Measurements from ENCODE around the gene CHMP4A. TPM values are rescaled to one million over a fixed set of nuclear protein-coding genes. Genes with fewer than 3 reads are reported as not detected.

CHMP4A gene
- total RNA-seq, 1 experiment from 2014 or later: 20.0 TPM

DNA sequence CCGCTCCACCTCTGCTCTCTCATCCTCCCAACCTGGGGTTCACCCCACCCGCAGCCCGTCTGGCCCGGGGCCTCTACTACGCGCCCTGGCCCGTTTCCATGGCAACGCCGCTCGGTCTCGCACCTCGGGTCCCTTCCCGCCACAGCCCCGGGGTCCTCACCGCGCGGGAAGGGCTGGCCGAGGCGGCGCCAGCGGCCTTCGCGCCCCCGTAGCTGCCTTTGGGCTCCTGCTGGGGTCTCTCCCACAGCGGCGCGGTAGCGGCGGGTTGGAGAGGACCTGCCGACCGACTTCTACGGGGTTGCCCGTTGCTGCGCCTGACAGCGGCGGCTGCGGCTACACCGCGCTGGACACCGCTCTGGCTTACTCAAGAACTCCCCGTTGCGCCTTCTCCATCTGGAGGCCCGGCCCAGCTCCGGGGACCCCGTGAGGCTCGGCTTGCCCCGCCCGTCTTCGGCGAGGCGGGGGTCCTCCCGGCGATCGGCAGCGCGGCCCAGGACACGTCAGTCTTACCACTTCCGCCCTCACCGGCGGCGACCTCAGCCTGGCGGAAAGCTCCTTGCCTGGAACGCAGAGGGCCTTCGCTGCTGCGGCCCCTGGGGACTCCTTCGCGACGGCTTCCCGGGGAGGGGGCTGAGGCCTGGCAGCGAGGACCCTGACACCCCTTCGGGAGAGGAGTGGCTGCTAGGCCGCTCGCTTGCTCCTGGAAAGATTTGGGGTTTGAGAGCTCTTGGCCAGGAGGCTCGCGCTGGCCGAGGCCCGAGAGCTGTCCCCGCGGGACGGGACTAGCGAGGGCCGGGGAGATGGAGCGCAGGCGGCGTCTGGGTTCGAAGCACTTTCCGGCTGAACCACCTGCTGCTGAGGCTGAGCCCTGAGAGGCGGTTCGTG, 17.9 kb downstream of the CHMP4A start, which contains the start of gene TM9SF1:
TSS of gene TM9SF1 (minus strand) at position 256 of the 885 bp plus-strand sequence. CDS start 422 bp downstream, outside the sequence.
- Histone ChIP-seq H3K36me3 (peaks cover 3% of the 10 kb centered on the region; the same call in 1 of the 2 replicates), H3K27me3 (no peaks in the 10 kb centered on the region), H3K4me3 (peak within 1 kb of the TSS; percentile 82), H3K9me3 (no peaks in the 10 kb centered on the region)
- peak; percentile 83 for DNase-seq

DNA sequence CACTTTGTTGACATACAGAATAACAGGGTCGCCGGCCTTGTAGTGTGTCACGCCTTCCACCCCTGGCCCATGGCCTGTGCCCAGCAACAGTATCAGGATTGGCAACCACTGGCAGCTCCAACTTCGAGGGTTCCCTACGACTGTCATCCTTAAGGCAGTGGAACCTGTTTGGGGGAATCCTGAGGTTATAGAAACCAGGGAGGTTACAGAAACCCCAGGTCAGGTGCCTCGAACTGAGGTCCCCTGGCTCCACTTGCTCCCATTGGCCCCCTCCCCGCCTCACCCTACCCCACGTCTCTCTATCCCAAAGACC, 18.5 kb downstream of the CHMP4A start:
- H3K27me3 ChIP-seq: no peaks in the 10 kb centered on the region
- H3K36me3 ChIP-seq: peaks cover 3% of the 10 kb centered on the region
- no peak for DNase-seq
- peak overlapping the region; percentile 82 for H3K4me3 ChIP-seq
- no peaks in the 10 kb centered on the region for H3K9me3 ChIP-seq

DNA sequence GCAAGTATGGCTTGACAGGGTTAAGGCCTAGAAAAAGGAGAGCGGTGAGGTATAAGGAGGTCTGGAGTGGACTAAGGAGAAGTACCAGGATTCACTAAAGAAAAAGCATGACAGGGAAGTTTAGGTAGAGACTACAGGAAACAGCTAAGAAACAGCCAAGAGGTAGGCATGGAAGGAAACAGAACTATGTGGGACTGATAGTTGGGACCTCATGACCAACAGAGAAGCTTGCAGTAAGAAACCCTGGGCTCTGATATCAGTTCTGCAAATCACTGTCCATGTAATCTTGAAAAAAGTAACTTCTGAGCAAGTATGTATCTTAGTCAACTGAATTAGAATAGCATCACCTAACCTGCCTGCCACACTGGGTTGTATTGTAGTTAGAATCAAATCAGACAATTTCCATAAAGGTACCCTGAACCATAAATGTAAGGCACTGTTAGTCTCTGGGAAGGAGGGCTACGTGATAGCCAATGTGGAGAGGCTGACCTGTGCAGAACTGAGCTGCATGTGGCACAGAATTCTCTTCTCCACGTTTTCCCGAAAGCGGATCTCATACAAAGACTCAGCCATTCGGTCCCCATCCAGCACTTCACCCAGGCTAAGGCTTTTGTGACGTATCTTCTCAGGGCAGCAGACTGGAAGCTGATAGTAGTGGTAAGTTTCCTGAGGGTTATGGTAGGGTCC, 19.0 kb downstream of the CHMP4A start:
- Histone ChIP-seq H3K36me3 (peaks cover 3% of the 10 kb centered on the region), H3K9me3 (no peaks in the 10 kb centered on the region), H3K27me3 (no peaks in the 10 kb centered on the region), H3K4me3 (peak overlapping the region; percentile 82)
- no peak for DNase-seq

DNA sequence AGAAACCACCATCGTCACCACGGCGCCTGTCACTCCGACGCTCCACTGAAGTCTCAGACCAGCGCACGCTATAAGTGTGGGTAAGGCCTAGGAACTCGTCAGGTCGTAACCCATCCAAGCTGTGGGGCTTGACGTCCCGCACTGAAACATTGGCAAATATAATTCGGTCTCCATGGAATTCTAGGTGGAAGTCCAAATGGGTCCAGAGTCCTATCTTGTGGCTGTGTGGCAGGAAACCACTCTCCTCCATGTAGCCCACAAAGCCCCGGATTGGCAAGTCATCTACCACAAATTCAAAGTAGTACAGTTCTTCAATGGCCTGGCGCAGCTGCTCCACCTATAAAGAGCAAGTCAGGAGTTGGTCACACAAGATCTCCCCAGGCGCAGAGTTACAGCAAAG, 20.4 kb downstream of the CHMP4A start:
- no peaks in the 10 kb centered on the region for H3K27me3 ChIP-seq
- no peak overlapping the region for H3K4me3 ChIP-seq
- H3K9me3 ChIP-seq: no peaks in the 10 kb centered on the region
- peaks cover 6% of the 10 kb centered on the region for H3K36me3 ChIP-seq
- DNase-seq: no peak

DNA sequence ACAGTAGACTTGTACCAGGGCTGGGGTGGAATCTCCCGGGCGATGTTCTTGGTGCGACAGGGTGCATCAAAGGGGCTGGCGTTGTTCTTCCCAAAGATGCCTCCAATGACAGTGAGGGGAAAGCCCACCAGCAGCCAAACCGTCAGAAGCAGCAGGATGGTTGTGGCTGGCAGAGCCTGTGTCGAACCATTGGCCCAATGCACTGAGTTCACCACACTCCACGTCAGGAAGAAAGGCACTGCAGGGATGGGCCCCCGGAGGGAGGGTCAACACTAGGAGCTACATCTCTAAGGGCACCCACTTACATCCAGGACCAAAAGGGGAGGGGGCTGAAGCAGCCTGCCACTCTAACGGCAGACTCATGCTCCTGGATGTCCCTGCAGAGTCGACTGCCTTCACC, 22.9 kb downstream of the CHMP4A start:
- Histone ChIP-seq H3K4me3 (no peak overlapping the region), H3K36me3 (peaks cover 27% of the 10 kb centered on the region), H3K27me3 (no peaks in the 10 kb centered on the region)

DNA sequence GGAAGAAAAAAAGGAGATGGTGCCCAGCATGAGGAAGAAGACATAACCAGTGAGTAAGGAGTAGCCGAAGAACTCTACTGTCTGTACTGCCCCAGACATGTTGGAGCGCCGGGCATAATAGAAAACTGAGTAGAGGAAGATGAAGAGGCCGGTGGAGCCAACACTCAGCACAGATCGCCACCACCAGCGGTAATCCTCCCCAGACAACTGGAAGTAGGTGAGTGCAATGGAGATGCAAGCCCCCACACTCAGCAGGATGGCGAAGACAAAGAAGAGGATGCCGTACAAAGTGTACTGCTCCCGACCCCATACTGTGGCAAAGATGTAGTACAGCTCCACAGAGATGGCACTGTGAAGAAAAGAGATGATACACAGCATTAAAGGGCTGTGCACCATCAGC, 23.8 kb downstream of the CHMP4A start:
- no peaks in the 10 kb centered on the region for H3K9me3 ChIP-seq
- peak overlapping the region; percentile 85 for H3K4me3 ChIP-seq
- no peaks in the 10 kb centered on the region for H3K27me3 ChIP-seq
- DNase-seq: no peak
- peaks cover 34% of the 10 kb centered on the region for H3K36me3 ChIP-seq

More for the DNA sequence above, 22.9 kb downstream of the CHMP4A start:
- DNase-seq: no peak
- no peaks in the 10 kb centered on the region for H3K9me3 ChIP-seq

DNA sequence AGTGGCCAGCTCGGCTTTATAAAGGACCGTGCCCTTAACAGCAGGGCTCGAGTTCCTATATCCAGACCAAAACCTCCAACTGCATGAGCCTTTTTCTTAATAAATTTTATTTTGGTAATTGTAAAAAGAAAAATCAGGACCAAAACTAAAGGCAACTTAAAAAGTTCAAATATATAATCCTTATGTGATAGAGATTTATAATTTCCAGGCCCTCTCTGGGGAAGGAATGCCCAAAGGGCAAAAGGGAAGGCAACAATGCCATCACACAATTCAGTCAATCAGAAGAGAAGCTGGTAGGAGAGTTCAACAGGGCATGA, 24.3 kb downstream of the CHMP4A start:
- Histone ChIP-seq H3K9me3 (no peaks in the 10 kb centered on the region), H3K27me3 (no peaks in the 10 kb centered on the region), H3K36me3 (peaks cover 35% of the 10 kb centered on the region), H3K4me3 (peak overlapping the region; percentile 85)
- DNase-seq: no peak

DNA sequence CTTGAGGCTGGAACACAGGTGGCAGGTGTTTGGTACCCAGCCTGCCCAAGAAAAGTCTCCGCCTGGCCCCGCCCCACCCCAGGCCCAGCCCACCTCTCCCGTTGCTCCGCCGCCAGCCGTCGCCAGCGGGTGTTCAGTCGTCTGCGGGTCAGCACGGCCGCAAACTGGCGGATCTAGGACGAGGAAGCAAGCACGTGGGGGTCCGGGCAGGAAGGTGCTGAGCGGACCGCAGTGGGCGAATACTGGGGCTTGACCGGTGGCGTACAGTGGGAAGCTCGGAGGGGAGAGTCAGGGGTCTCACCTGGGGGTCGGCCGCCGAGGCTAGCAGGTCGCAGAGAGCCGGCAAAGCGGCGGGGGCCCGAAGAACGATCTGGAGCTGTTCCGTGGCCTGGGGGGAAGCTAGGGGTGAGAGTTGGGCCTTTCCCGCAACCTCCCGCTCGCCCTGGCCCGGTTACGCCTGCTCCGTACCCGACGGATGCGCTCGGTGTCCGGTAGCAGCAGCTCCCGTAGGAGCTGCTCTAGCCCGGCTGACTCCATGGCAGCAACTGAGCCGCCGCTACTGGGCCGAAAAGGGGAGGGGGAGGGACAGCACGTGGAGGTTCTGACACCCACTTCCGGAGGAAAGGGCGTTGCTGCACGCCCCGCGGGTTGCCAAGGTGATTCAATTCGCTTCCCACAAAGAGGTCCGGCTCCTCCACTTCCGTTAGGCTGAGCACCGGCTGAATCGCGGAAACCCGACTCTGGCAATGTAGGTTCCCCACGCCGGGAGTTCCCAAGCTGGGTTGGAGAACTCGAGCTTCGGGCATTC, 24.8 kb downstream of the CHMP4A start, which contains the start of gene IPO4:
TSS of gene IPO4 (minus strand) at position 566 of the 808 bp plus-strand sequence. CDS start at position 537, 29 bp downstream.
- H3K27me3 ChIP-seq: no peaks in the 10 kb centered on the region
- DNase-seq: peak; percentile 95
- H3K9me3 ChIP-seq: no peaks in the 10 kb centered on the region
- peaks cover 35% of the 10 kb centered on the region for H3K36me3 ChIP-seq
- H3K4me3 ChIP-seq: peak within 1 kb of the TSS; percentile 85

DNA sequence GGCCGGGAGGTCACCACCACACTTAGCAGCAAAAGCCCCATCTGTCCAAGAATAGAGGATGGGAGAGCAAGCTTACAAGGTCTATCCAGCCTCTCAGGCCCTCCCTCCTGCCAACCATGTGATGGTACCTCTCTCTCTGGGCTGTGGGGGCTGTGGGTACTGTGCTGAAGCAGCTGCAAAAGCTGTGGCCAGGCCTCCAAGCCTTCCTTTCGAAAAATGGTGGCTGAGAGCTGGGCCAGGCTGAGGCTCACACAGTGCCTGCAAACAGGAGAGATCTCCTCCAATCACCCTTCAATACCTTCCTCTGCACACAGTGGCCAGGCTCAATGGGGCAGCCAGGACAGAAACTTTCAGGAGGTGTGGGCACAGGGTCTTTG, 25.8 kb downstream of the CHMP4A start:
- Histone ChIP-seq H3K36me3 (peaks cover 35% of the 10 kb centered on the region), H3K4me3 (peak overlapping the region; percentile 85)
- no peak for DNase-seq

DNA sequence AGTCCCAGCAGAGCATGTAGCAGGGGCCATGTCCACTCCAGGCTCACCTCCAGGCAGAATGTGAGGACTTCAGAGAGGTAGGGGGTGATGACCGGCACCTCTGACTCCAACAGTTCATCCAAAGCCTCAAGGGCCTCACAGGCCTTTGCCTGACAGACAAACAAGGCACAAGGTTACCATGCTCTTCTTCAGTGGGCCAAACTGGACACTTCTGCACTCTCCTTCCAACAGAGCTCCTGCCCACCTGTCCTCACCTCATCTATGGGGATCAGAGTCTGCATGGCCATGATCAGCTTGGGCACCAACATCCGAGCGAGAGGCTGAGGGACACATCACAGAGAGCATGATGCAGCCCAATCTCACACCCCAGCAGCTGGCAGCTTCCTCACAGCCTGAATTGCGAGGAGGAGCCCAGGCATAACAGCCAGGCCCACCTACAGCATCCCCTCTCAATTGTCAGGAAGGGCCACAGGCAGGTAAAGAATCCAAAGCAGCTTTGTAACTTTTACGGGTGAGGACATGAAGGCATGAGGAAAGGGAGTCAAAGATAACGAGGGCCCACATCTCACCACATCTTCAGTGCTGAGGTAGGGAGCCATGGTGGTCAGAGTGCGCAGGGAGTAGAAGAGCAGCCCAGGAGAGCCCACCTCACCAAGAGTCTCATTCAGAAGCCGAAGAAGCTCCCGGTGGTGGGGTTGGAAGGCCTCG, 26.3 kb downstream of the CHMP4A start:
- no peaks in the 10 kb centered on the region for H3K9me3 ChIP-seq
- peak overlapping the region; percentile 85 for H3K4me3 ChIP-seq
- no peak for DNase-seq
- H3K27me3 ChIP-seq: no peaks in the 10 kb centered on the region
- H3K36me3 ChIP-seq: peaks cover 35% of the 10 kb centered on the region

More for the DNA sequence above, 25.8 kb downstream of the CHMP4A start:
- no peaks in the 10 kb centered on the region for H3K27me3 ChIP-seq
- no peaks in the 10 kb centered on the region for H3K9me3 ChIP-seq

DNA sequence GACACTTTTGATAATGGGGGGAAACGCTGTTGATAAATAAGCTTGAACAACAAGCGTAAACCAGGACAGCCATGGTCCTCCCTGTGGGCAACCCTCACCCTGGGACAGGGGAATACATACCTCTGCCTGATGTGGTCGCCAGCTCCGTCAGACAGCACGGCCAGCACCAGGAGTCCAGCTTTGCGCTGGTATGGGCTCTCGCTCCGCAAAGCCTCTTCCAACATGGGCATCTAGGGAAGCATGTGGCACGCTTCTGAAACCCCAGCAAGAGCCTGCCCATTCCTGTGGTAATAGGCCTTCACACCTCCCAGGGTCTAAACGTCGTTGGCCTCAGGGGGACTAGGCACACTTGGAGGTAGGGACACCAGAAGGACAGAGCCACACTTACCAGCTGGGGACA, 27.5 kb downstream of the CHMP4A start:
- no peaks in the 10 kb centered on the region for H3K27me3 ChIP-seq
- H3K4me3 ChIP-seq: no peak overlapping the region
- no peak for DNase-seq
- H3K36me3 ChIP-seq: peaks cover 35% of the 10 kb centered on the region
- no peaks in the 10 kb centered on the region for H3K9me3 ChIP-seq

DNA sequence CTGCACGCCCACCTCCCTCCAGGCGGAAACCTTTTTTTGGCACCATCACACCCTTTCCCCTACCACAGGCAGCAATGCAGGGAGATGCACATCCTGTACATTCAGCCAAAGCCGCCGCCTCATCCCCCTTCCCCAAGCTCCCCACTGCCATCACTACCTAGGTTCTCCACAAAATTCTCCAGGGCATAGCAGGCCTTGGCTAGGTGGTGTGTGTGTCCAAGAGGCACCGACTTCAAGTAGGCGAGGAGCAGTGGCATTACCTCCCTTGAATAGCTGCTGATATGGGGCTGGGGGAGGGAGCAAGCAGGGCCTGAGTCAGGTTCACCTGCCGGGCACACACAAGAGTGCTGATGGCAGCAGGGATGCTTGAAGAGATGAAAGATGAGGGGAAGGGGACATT, 28.3 kb downstream of the CHMP4A start:
- Histone ChIP-seq H3K4me3 (no peak overlapping the region), H3K9me3 (no peaks in the 10 kb centered on the region), H3K27me3 (no peaks in the 10 kb centered on the region), H3K36me3 (peaks cover 38% of the 10 kb centered on the region)
- DNase-seq: no peak

DNA sequence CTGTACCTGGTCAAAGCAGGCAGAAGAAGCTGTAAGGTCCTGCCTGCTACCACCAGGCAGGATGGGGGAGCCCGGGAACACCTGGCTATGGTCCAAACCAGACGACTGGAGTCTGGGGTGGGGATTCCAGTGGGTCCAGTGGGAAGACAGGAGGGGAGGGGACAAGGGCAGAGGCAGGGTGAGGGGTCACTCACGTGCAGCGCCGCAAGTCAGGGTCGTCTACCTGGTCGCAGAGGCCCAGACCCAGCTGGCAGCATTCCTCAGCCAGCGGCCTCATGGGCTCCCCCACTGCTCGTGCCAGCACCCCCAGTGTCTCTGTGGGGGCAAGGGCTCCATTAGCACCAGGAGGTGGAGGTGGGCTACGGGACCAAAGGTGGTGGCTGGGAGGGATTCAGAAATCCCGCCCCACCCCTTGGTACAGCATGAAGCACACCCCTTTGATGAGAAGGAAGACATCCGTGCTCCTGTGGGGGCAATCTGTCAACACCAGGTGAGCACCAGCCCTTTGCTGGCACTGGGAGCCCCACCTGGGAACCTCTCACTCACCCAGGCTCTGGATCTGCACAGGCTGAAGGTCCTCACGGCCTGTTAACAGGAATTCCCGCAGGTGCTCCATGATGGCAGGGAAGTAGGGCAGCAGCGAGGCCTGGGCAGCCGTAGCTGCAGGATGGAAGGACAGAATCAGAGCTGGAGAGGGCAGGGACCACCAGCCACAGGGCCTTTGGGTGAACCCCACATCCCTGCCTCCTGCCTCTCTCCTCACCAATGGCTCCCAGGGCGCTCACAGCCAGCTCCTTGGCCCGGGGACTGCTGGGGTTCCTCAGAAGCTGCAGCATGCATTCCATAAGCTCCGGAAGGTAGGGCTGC, 29.0 kb downstream of the CHMP4A start:
- no peak overlapping the region for H3K4me3 ChIP-seq
- H3K9me3 ChIP-seq: no peaks in the 10 kb centered on the region
- no peak for DNase-seq
- H3K27me3 ChIP-seq: no peaks in the 10 kb centered on the region
- H3K36me3 ChIP-seq: peaks cover 41% of the 10 kb centered on the region

DNA sequence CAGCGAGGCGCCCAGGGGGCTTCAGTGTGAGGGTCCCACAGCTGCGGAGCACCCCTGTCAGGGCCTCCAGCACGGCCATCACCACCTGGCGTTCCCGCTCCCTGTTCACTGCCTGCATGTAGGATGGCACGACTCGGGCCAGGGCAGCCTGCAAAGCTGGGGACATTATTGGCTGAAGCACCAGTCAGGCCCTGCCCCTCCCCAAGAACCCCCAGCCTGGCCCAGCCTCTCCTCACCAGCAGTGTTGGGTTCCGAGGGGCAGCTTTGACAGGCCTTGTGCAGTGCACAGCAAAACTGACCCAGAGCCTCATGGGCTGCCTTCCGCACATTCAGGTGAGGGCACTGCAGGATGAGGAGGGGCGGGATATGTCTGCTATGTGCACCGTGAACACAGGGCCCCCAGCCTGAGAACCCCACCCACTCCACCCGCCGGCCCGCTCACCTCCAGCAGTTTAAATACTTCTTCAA, 30.2 kb downstream of the CHMP4A start:
- peaks cover 40% of the 10 kb centered on the region for H3K36me3 ChIP-seq
- no peaks in the 10 kb centered on the region for H3K27me3 ChIP-seq
- no peak overlapping the region for H3K4me3 ChIP-seq
- no peaks in the 10 kb centered on the region for H3K9me3 ChIP-seq
- DNase-seq: no peak

DNA sequence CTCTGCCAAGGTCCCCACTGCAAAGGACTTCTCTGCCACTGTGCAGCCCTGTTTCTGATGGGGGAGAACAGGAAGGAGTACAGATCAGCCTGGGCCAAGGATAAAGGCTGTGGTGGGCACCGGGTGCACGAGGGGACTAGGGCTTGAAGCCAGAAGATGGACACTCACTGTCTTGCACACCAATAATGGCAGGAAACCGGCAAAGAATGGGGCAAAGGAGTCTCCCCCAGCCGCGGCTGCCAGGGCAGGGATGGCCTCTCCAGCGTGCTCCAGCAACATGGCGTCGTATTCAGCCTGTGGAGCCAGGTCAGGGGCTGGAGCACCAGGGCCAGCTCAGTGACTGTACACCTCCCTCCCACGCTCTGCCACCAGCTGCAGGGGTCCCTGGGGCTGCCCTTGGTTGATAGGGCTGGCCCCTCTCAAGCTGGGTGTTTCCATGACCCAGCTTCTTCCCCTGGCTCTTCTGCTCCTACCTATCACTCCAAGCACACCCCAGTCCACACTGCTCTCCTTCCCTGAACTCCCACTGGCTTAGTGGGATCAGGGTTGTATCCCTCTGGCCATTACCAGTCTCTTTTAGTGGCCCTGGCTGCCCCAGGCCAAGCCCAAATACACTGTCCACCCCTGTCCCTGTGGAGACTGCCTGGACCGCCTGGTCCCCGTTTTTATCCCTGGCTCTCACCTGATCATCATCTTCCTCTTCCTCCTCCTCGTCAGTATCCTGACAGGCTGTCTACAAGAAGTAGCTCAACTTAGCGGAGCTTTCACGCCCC, 31.0 kb downstream of the CHMP4A start:
- H3K36me3 ChIP-seq: peaks cover 35% of the 10 kb centered on the region

More for the DNA sequence above, 31.0 kb downstream of the CHMP4A start:
- Histone ChIP-seq H3K9me3 (no peaks in the 10 kb centered on the region), H3K4me3 (no peak overlapping the region), H3K27me3 (no peaks in the 10 kb centered on the region)
- no peak for DNase-seq

Measured in MG63 (cell line).